Vagina (tissue), 2 donors: ENCODE data around the gene TNFRSF25.

Source experiments
- CTCF ChIP-seq, 3 experiments: fragments of 450-650 bp in 2 of 3; fragments of 200-600 bp in 1 of 3; sonication (generic) in 1 of 3; IDR thresholded peaks; one replicate each; pipeline ENCODE4 v1.5.1; 2017 to 2019; ENCODE audit warnings: antibody characterized with exemption in 3 of 3, mild to moderate bottlenecking in 2 of 3, moderate library complexity in 2 of 3
- POLR2A ChIP-seq, 2 donors: fragments of 450-650 bp; IDR thresholded peaks; one replicate each; pipeline ENCODE4 v1.6.1; 2017; ENCODE audit warnings: antibody characterized with exemption in 2 of 2, mild to moderate bottlenecking in 2 of 2, moderate library complexity in 2 of 2
- POLR2AphosphoS5 ChIP-seq, 2 donors: sonication (generic); formaldehyde crosslinking; IDR thresholded peaks; one replicate each; pipeline ENCODE4 v1.9.0; 2017; ENCODE audit warnings: antibody characterized with exemption in 2 of 2, mild to moderate bottlenecking in 2 of 2, low read depth in 1 of 2; ENCODE audit not compliant: insufficient read depth in 1 of 2

- TF ChIP-seq CTCF (IDR thresholded peaks at IDR 0.05) = no peak
- no peak for TF ChIP-seq POLR2A (IDR thresholded peaks at IDR 0.05)
- TF ChIP-seq POLR2AphosphoS5 (IDR thresholded peaks at IDR 0.05; ENCODE audit: insufficient read depth in 1 of 2, low read depth in 1 of 2) = no peak
Observed at GRCh38 chr1:6418668-6419396, 47.1 kb downstream of the TNFRSF25 start.
